GM19193 (cell line): Measurements from ENCODE around the gene TOX3.

Experiments used
- POLR2A ChIP-seq: IDR thresholded peaks from 4 replicates; pipeline ENCODE4 v1.6.1; 2011; ENCODE audit not compliant: insufficient read depth, insufficient read length; ENCODE audit errors: extremely low read depth

The TOX3 gene

DNA sequence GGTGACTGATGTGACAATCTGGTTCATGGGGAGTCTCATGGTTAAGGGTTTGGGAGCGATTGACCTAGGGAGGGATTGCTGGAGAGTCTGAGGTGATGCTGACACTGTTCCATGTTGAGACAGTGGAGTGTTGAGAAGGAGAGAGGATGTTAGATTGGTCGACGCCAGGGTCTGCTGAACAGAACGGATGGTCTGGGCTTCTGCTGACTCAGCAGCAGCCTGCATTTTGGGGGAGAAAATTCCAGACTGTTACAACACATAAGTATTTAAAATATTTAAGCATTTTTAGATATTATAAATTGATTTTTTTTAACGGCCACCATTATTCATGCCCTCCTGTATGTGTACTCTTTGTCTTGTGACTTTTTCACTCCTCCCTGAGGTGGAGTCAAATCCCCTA lies 107.2 kb downstream of the TOX3 start:
- no peak for TF ChIP-seq POLR2A

DNA sequence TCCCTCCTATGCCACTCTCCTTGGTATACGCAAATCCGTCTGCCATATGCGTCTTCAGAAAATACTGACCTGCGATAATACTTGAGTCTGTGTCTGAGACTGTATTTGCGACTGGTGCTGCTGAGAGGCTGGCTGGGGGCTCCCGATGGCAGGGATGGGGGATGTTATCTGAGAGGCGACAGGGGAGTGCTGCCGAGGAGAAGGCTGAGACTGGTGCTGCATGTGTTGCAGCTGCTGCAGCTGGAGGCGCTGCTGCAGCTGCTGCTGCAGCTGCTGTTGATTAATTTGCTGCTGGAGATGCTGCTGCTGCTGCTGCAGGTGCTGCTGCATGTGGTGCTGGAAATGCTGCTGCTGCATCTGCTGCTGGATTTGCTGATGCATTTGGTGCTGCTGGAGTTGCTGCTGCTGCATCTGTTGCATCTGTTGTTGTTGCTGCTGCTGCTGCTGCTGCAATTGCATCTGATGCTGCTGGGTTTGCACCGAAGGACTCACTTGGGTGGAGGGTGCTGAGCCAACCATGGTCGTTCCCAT lies 107.7 kb downstream of the TOX3 start:
- no peak for TF ChIP-seq POLR2A

DNA sequence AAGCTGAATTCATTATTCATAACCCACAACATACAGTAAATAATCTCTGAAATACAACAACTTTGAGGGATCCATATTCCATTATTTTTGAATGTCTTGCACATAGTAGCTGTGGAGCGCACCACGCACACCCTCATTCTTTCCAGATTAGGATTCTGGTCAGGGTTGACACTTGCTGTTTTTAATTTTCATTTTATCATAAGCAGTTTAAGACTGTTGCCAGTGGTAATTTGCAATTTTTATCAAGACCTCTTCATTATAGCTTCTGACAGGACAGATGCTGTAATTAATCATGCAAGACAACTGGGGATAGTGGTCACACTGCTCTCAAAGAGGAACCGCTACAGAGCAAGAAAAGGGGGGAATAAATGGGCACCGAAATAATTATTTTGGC lies 109.7 kb downstream of the TOX3 start:
- no peak for TF ChIP-seq POLR2A

DNA sequence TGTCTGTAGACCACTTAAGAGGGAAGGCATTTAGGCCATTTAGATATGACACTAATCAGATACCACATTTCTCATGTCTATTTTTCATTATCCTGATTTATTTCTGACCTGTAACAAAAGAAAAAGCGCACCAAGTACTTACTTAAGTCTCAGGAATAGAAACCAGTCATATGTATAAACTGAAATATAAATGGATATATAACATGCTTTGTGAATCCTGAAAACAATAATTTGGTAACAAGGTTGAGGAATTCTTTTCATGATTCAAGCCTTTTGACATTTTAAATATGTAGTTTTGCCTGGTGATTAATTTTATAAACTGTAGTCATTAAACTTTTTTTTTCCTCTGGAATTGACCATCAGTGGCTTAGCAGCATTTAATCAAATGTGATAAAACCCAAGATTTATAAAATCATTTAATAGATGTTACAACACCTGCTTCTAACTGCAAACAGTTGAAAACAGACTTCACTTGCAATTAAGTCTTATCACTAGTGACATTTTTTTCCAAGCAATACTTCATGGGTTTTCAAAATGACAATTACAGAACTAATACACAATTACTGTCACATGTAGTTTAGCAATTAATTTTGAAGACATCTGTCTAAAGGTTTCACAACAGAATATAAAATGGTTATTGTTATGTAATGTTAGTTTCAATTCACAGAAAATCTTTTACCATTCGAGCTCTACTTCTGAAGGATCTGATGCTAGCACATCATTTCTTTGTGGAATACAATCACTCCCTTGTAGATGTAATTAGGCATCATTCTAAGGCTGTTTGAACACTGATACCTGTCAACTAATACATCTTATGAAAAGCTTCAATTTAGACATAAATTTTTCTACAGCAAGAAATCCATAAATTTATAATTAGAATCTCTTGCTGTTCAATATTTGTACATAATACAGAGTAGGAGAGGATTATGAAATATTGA lies 110.3 kb downstream of the TOX3 start:
- no peak for TF ChIP-seq POLR2A

DNA sequence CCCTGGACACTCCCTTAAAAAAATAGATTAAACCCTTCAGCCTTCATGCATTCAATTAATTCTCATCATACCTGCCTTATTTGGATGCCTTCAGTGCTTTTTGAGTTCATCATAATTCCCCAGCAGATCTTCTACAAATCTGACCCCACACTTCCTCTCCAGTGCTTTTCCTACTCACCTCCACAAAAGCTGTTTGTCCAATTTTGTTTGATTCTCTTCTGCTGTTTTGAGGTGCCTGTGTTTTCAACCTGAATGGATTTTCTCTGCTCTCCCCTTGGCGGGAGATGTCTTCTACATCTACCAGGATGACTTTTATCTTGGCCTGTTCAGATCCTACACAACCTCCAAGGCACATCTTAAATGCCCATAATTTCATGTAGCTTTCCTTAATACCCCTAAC lies 112.7 kb downstream of the TOX3 start:
- TF ChIP-seq POLR2A = no peak

DNA sequence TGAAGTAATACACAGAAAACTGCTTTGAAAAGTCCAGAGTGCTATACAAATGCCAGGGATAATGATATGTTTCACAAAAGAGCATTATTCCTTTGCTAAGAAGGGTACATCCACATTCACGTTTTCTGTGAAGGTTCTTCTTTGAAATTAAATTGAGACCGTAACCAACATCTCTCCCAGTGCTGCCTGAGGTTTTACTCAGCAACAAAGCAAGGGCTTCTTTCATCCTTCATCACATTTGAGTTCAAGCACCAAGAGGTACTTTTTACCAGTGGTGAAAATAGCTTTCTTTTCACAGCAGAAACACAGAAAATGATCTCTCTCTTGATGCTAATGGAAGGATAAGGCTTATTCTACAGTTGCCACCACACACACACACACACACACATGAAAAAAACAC lies 113.3 kb downstream of the TOX3 start:
- no peak for TF ChIP-seq POLR2A

DNA sequence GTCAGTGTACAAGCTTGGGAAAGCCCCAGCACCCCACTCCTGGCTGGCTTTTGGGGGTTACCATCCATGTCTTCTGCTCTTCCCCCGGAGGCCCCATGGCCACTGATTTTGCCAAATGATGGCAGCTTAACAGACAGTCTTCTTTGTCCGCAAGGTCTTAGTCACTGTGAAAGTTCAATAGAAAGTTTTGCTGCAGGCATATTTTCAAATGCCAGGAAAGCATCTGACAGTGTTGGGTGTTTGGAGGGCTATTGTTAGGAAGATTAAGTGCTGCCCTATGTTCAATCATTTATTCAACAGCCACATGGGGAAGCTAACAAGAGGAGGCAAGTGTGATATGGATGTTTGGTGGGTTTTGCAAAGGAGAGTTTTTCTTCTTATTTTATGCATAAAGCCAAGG lies 122.4 kb downstream of the TOX3 start:
- no peak for TF ChIP-seq POLR2A

DNA sequence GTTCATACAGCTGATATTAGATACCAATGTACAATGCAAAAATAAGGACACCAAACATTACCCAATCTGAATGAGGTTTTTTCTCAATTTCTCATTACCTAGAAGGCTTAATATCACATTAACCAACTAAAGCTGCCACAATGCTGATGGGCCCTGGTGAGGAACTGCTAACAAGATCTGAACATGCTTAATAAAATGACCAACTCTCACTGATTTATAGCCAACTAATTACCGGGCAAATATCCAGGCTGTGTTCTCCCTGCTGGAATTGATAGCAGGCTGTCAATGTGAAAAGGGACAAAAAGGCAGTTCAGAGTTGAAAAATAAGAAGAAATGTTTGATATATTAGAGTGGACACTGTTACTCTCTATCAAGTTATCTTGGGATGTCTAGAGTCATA lies 124.6 kb downstream of the TOX3 start:
- TF ChIP-seq POLR2A = no peak

DNA sequence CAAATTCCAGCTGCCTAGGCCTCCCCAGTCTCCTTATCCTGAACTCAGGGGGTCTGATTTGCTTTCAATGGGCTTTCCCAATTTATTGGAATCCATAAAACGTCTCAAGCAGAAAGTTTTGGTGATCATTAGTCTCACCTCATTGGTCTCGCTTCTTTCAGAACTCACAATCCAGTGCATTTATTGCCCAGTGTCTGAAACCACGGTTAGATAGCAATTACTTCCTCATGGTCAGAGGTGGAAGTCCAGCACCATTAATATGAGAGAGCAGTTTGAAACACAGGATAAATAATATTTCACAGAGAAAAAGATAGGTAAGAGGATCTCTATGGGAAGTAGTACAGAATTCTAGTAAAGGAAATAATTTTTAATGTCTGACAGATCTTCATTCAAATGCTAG lies 128.7 kb downstream of the TOX3 start:
- TF ChIP-seq POLR2A = no peak

DNA sequence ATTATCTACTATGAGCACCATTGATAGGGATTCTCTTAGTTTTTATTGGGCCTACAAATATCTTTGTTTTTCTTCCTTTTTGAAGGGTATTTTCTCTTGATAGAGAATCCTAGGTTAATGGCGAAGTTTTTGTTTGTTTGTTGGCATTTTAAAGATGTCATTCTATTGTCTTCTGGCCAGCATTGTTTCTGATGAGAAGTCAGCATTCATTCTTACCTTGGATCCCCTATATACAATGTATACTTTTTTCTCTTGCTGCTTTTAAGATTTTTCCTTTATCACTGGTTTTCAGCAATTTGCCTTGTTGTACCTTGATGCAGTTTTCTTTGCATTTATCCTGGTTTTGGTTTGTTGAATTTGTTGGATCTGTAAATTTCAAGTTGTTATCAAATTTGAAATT lies 130.1 kb downstream of the TOX3 start:
- no peak for TF ChIP-seq POLR2A

DNA sequence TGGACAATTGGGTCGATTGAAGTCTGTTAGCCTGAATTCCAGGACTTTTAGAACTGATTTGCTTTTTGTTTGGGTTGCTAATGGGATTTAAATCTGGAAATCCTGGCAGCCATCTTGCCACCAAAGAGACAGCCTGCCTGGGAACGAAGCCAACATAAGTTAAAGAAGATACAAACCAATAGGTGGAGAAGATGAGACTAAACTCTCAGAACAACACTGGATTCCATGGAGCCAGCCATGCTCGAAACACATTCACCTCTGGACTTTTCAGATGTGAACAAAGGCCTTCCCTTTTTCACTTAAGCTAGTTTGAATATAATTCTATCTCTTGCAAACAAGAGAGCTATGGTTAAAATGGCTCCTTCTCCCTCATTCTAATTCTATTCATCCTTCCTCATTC lies 135.9 kb downstream of the TOX3 start:
- TF ChIP-seq POLR2A = no peak

DNA sequence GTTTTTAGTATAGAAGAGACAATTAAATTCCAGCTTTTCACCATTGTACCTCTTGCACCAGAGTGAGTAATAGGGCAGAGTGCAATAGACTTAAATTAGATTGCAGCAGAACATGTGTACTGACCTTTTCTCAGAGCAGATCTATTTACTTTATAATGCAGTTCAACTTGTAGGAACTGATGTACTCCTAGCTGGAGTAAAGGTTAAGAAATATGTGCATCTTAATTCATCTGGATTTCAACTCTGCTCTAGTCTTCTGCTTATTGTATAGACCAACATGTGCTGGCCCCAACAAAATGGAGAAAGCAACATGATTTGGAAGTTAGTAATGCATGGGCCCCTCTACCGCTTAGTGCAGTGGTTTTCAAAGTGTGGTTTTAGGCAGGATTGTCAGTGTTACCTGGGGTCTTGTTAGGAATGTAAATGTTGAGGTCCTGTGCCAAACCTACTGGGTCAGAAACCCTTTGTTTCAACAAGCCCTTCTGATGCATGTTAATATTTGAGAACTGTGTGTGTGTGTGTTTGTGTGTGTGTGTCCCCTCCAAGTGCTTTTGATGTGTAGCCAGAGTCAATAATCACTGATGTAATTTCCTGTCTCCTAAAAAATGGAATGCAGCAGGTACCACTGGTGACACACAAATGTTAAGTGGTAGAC lies 138.6 kb downstream of the TOX3 start:
- TF ChIP-seq POLR2A = no peak

DNA sequence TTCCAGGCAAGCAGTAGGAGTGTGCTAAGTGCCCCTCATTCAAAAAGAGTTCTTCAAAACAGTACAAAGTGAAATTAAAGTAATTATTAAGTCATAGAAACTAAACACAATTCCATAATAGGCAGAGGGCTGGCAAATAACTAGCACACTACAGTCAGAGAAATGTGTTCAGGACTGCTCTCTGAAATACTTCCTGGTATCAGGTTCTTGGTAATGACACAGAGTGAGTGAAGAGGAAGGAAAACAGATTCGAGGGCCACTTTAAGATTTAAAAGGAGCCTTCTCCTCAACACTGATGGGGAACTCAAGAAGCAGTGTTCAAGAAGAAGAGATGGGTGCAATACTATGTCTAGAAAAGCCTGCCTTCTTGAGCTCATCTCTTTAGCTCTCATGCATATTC lies 139.2 kb downstream of the TOX3 start:
- TF ChIP-seq POLR2A = no peak

DNA sequence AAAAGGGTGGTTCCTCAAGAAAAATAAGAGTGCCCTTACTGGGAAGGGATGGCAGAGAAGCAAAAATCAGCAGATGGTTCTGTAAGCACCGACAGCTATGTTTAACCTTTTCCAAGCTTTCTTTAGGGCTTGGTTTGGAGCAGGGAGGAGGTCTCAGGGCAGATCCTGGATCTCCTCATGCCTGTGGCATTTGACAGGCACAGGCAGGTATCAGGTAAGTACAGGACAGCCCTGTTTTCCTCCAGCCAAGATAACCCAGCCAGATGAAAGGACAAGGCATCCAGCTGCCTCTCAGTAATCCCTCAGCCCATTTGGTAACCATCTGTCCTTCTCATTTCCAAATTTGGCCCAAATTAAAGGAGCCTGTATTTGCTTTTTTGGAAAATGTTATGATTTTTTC lies 141.5 kb downstream of the TOX3 start:
- TF ChIP-seq POLR2A = no peak

DNA sequence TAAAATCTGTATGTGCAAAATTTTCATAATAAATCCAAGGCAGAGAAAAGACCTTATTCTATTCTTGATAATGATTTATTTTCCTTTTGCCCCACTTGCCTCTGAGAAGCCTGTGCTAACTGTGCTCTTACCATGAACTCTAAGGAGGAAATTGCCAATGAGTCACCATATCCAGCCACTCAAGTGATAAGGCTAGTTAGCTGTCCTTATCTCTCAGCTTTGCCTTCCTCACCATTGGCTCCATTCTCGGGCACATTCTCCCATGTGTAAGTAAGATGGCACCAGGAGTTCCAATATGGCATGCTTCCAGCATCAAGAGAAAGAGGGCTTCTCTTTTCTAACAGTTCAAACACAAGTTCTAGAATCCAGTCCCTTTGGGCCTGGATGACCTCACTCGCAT lies 142.4 kb downstream of the TOX3 start:
- TF ChIP-seq POLR2A = no peak

DNA sequence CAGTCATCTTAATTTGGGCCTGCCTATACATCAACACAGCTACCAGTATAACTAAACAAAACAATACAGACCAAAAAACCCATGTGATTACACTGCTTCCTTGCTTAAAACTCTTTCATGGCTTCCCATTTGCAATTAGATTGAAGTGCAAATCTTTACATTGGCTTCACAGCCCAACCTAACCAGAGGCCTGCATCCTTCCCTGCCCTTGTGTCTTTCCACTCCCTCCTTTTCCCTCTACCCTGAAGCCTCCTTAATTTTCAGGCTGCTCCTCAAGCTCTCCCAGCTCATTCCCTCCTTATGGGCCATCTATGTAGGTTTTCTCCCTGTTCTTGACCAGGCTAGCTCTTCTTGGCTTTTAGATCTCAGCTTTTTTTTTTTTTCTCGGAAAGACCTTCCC lies 147.8 kb downstream of the TOX3 start:
- TF ChIP-seq POLR2A = no peak
